ENCODE data around the gene CTTN. TPM values are rescaled to one million over a fixed set of nuclear protein-coding genes. Genes with fewer than 3 reads are reported as not detected.
"Not testable (repeated sequence)": the region's sequence is repeated elsewhere in the genome, so short reads cannot be mapped to it uniquely, and the experiment has no call there.

CTTN gene
- total and polyA plus RNA-seq, 2 donors = 121 to 149 TPM

- no peak overlapping the region for H3K4me3 ChIP-seq (ENCODE audit: low read depth, low read length)
- H3K27ac ChIP-seq (ENCODE audit: low read depth) = no peak overlapping the region
- H3K4me1 ChIP-seq (ENCODE audit: insufficient read depth) = no peaks in the 10 kb centered on the region
- H3K36me3 ChIP-seq (ENCODE audit: insufficient read depth) = no peaks in the 10 kb centered on the region
- DNase-seq (ENCODE audit: extremely low spot score) = no peak
- WGBS = 81% methylated on average over 6 of the region's 6 CpGs
These were observed 9.1 kb upstream of the CTTN start for GRCh38 chr11:70389201-70389600.

DNA sequence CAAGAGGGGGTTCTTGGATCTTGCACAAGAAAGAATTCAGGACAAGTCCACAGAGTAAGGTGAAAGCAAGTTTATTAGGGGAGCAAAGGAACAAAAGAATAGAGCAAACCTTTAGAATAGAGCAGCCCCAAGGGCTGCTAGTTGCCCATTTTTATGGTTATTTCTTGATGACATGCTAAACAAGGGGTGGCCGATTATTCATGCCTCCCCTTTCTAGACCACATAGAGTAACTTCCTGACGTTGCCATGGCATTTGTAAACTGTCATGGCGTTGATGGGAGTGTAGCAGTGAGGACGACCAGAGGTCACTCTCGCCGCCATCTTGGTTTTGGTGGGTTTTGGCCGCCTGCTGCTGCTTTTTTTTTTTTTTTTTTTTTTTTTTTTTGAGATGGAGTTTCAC, 7.4 kb upstream of the CTTN start:
- H3K4me3 ChIP-seq (ENCODE audit: low read depth, low read length); H3K4me1 ChIP-seq (ENCODE audit: insufficient read depth); H3K27ac ChIP-seq (ENCODE audit: low read depth); DNase-seq (ENCODE audit: extremely low spot score); H3K36me3 ChIP-seq (ENCODE audit: insufficient read depth): not testable (repeated sequence)
- 93% methylated on average over 7 of the region's 7 CpGs for WGBS

GRCh38 chr11:70394211-70394950, 3.9 kb upstream of the CTTN start:
- H3K27ac ChIP-seq (ENCODE audit: low read depth) = no peak overlapping the region
- H3K4me3 ChIP-seq (ENCODE audit: low read depth, low read length) = no peak overlapping the region
- no peaks in the 10 kb centered on the region for H3K4me1 ChIP-seq (ENCODE audit: insufficient read depth)
- DNase-seq (ENCODE audit: extremely low spot score) = no peak
- no peaks in the 10 kb centered on the region for H3K36me3 ChIP-seq (ENCODE audit: insufficient read depth)
- WGBS = 93% methylated on average over 15 of the region's 15 CpGs

DNA sequence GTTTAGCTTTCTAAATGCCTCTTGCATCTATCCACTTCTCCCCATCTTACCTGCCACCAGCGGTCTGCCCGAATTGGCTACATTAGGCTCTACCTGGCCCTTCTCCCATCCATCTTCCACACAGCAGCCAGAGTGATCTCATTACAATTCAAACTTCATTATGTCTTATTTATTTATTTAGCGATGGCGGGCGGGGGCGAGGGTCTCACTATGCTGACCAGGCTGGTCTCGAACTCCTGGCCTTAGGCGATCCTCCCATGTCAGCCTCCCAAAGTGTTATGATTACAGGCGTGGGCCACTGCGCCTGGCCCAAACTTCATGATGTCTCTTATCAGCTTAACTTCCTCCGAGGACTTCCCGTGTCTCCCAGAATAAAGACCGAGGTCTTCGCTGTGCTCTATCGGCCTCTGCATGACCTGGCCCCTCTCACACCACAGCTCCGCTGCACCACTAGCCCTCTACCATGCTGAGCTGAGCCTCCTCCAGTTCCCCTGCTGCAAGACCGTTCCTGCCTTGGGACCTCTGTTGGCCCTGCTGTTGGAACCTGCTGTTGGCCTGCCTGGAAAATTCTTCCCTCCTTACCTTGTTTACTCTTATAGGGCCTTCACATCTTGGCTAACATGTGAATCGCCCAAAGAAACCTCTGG, 870 bp upstream of the CTTN start:
- DNase-seq (ENCODE audit: extremely low spot score) = no peak
- Histone ChIP-seq H3K4me3 (ENCODE audit: low read depth, low read length) (peak overlapping the region; percentile 99), H3K36me3 (ENCODE audit: insufficient read depth) (no peaks in the 10 kb centered on the region), H3K27ac (ENCODE audit: low read depth) (no peak overlapping the region), H3K4me1 (ENCODE audit: insufficient read depth) (peaks cover 2% of the 10 kb centered on the region)
- 27% methylated on average over 18 of the region's 18 CpGs for WGBS

- 2% methylated on average over 42 of the region's 42 CpGs for WGBS
- no peak for DNase-seq (ENCODE audit: extremely low spot score)
- H3K4me1 ChIP-seq (ENCODE audit: insufficient read depth) = peaks cover 2% of the 10 kb centered on the region
These were observed 728 bp downstream of the CTTN start for GRCh38 chr11:70398834-70399680.

GRCh38 chr11:70399681-70400112, 1.4 kb downstream of the CTTN start:
- H3K36me3 ChIP-seq (ENCODE audit: insufficient read depth) = no peaks in the 10 kb centered on the region
- WGBS = 4% methylated on average over 16 of the region's 16 CpGs
- no peak for DNase-seq (ENCODE audit: extremely low spot score)
- H3K4me3 ChIP-seq (ENCODE audit: low read depth, low read length) = peak overlapping the region; percentile 99
- peak overlapping the region; percentile 88 for H3K27ac ChIP-seq (ENCODE audit: low read depth)
- peaks cover 2% of the 10 kb centered on the region for H3K4me1 ChIP-seq (ENCODE audit: insufficient read depth)

More at GRCh38 chr11:70398834-70399680, 728 bp downstream of the CTTN start:
- H3K36me3 ChIP-seq (ENCODE audit: insufficient read depth) = no peaks in the 10 kb centered on the region
- peak overlapping the region; percentile 88 for H3K27ac ChIP-seq (ENCODE audit: low read depth)
- H3K4me3 ChIP-seq (ENCODE audit: low read depth, low read length) = peak overlapping the region; percentile 99

DNA sequence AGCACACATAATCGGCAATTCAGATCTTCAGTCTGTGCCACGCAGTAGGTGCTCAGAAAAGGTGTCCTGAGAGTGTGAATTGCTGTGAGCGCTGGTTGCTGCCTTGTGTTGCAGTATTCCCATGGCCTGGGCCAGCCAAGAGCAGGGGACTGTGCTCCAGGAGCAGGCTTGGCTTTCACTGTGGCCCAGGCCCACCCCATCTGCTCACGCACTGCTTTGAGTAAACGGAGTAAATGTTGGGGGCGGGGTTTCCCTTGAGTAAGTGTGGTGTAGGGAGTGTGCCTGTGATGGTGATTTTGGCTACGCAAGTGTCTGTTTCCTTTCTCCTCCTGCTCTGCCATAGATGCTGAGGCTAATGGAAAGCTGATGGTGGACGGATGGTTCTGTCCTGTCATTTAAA, 2.3 kb downstream of the CTTN start:
- 79% methylated on average over 8 of the region's 8 CpGs for WGBS
- peak overlapping the region; percentile 48 for H3K27ac ChIP-seq (ENCODE audit: low read depth)
- H3K36me3 ChIP-seq (ENCODE audit: insufficient read depth) = no peaks in the 10 kb centered on the region
- no peak for DNase-seq (ENCODE audit: extremely low spot score)
- peaks cover 2% of the 10 kb centered on the region for H3K4me1 ChIP-seq (ENCODE audit: insufficient read depth)
- H3K4me3 ChIP-seq (ENCODE audit: low read depth, low read length) = no peak overlapping the region

DNA sequence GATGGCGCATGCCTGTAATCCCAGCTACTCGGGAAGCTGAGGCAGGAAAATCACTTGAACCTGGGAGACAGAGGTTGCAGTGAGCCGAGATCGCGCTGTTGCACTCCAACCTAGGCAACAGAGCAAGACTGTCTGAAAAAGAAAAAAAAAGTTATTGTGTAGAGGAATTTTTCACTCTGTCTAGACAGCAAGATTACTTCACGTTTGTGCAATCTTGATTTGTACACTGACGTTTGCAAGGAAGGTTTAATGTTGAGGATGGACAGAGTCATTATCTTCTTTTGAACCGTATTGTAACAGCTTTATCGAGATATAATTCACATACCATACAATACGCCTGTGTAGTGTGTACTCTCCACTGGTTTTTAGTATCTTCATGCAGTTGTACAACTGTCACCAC, 3.7 kb downstream of the CTTN start:
- no peak for DNase-seq (ENCODE audit: extremely low spot score)
- Histone ChIP-seq H3K4me3 (ENCODE audit: low read depth, low read length) (no peak overlapping the region), H3K4me1 (ENCODE audit: insufficient read depth) (peaks cover 2% of the 10 kb centered on the region), H3K36me3 (ENCODE audit: insufficient read depth) (no peaks in the 10 kb centered on the region), H3K27ac (ENCODE audit: low read depth) (no peak overlapping the region)
- WGBS = 84% methylated on average over 10 of the region's 10 CpGs

GRCh38 chr11:70402685-70403084, 4.4 kb downstream of the CTTN start:
- no peak for DNase-seq (ENCODE audit: extremely low spot score)
- WGBS = 46% methylated on average over 1 of the region's 1 CpG
- Histone ChIP-seq H3K4me1 (ENCODE audit: insufficient read depth) (peaks cover 2% of the 10 kb centered on the region), H3K27ac (ENCODE audit: low read depth) (no peak overlapping the region), H3K36me3 (ENCODE audit: insufficient read depth) (no peaks in the 10 kb centered on the region), H3K4me3 (ENCODE audit: low read depth, low read length) (no peak overlapping the region)

GRCh38 chr11:70404244-70404643, 5.9 kb downstream of the CTTN start:
- peaks cover 2% of the 10 kb centered on the region for H3K4me1 ChIP-seq (ENCODE audit: insufficient read depth)
- no peak overlapping the region for H3K27ac ChIP-seq (ENCODE audit: low read depth)
- 92% methylated on average over 11 of the region's 11 CpGs for WGBS
- H3K36me3 ChIP-seq (ENCODE audit: insufficient read depth) = peaks cover 3% of the 10 kb centered on the region
- no peak for DNase-seq (ENCODE audit: extremely low spot score)
- H3K4me3 ChIP-seq (ENCODE audit: low read depth, low read length) = no peak overlapping the region

DNA sequence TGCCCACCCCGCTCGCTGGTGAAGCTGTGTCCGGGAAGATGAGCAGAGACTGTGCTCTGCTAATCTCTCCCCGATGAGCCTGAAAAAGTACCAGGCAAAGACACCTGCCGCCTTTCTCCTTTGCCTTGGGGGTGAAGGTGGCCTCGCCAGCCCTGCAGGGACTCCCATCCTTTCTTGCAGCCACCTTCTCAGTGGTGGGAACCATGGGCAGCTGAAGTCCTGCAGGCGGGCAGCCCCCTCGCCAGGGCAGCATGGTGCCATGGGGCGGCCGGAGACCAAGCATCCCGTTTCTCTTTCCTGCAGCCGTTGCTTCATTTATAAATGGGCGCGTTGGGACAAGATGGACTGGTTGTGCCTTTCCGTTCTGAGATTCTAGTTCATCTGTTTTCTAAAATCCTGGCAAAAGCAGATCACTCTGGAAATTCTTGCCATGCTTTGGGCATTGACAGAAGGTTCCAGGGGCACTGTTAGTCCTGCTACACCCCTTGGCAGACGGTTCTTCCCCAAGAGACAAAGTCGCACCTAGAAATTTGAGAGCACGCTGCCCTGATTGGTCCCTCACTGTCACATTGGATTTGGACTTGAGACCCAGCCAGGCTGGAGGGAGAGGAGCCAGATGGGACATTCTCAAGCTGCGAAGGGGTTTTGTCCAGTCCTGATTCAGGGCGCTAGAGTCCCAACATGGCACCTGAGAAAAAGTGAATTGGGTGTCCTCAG, 7.5 kb downstream of the CTTN start:
- no peak overlapping the region for H3K4me3 ChIP-seq (ENCODE audit: low read depth, low read length)
- peaks cover 3% of the 10 kb centered on the region for H3K36me3 ChIP-seq (ENCODE audit: insufficient read depth)
- 90% methylated on average over 20 of the region's 20 CpGs for WGBS
- no peaks in the 10 kb centered on the region for H3K4me1 ChIP-seq (ENCODE audit: insufficient read depth)
- no peak overlapping the region for H3K27ac ChIP-seq (ENCODE audit: low read depth)
- no peak for DNase-seq (ENCODE audit: extremely low spot score)

- Histone ChIP-seq H3K4me1 (ENCODE audit: insufficient read depth) (no peaks in the 10 kb centered on the region), H3K36me3 (ENCODE audit: insufficient read depth) (peaks cover 3% of the 10 kb centered on the region), H3K4me3 (ENCODE audit: low read depth, low read length) (no peak overlapping the region), H3K27ac (ENCODE audit: low read depth) (no peak overlapping the region)
- 96% methylated on average over 13 of the region's 13 CpGs for WGBS
- no peak for DNase-seq (ENCODE audit: extremely low spot score)
These were observed 8.8 kb downstream of the CTTN start for GRCh38 chr11:70407121-70407520.

GRCh38 chr11:70407814-70408213, 9.5 kb downstream of the CTTN start:
- Histone ChIP-seq H3K27ac (ENCODE audit: low read depth) (no peak overlapping the region), H3K36me3 (ENCODE audit: insufficient read depth) (peaks cover 3% of the 10 kb centered on the region), H3K4me1 (ENCODE audit: insufficient read depth) (no peaks in the 10 kb centered on the region), H3K4me3 (ENCODE audit: low read depth, low read length) (no peak overlapping the region)
- WGBS = 95% methylated on average over 6 of the region's 6 CpGs
- DNase-seq (ENCODE audit: extremely low spot score) = no peak

Measured in urinary bladder (tissue), 4 donors.